Epithelial cell of proximal tubule (primary cell): ENCODE measurements around the gene PPP1R3E. TPM values are rescaled to one million over a fixed set of nuclear protein-coding genes. Genes with fewer than 3 reads are reported as not detected.

Experiments
- DNase-seq: peaks from one replicate; pipeline ENCODE4 v3.0.0-alpha.2; 2011; ENCODE audit warnings: low read depth
- H3K4me3 ChIP-seq: 2 replicates; pipeline ENCODE4 v1.5.1; 2011; ENCODE audit warnings: low read depth, mild to moderate bottlenecking, low read length
- total RNA-seq: library from RNA; depleted of rRNA; stranded (reverse); fragments of >200 nt; gene quantifications from 2 replicates; pipeline ENCODE4 v1.2.3, GENCODE V29; 2015
- TF ChIP-seq, protein P1 (sequence below): conservative IDR thresholded peaks from 2 replicates; pipeline ENCODE4 v1.5.1; 2012; ENCODE audit warnings: low read depth, mild to moderate bottlenecking, low read length

PPP1R3E gene
- total RNA-seq, 1 donor from 2014 or later: 1.6 TPM

DNA sequence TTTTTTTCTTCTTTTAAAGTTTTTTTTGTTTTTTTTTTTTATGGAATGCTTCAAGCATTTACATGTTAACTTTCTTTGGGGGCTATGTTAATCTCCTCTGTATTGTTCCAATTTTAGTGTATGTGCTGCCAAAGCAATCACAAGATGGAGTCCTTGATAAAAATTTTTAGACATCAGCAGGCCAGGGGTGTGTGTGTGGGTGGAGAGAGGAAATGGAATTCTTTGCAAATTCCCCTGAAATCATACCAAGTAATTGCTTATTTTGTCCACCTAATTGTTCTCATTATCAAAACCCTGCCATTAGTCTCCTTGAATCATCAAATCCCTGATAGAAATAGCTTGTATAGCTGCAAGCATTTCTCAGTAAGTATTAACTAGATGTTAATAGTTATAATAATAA lies 43.2 kb downstream of the PPP1R3E start:
- no peak for DNase-seq
- H3K4me3 ChIP-seq: no peak overlapping the region
- TF ChIP-seq, protein P1, sequence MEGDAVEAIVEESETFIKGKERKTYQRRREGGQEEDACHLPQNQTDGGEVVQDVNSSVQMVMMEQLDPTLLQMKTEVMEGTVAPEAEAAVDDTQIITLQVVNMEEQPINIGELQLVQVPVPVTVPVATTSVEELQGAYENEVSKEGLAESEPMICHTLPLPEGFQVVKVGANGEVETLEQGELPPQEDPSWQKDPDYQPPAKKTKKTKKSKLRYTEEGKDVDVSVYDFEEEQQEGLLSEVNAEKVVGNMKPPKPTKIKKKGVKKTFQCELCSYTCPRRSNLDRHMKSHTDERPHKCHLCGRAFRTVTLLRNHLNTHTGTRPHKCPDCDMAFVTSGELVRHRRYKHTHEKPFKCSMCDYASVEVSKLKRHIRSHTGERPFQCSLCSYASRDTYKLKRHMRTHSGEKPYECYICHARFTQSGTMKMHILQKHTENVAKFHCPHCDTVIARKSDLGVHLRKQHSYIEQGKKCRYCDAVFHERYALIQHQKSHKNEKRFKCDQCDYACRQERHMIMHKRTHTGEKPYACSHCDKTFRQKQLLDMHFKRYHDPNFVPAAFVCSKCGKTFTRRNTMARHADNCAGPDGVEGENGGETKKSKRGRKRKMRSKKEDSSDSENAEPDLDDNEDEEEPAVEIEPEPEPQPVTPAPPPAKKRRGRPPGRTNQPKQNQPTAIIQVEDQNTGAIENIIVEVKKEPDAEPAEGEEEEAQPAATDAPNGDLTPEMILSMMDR: no peak

DNA sequence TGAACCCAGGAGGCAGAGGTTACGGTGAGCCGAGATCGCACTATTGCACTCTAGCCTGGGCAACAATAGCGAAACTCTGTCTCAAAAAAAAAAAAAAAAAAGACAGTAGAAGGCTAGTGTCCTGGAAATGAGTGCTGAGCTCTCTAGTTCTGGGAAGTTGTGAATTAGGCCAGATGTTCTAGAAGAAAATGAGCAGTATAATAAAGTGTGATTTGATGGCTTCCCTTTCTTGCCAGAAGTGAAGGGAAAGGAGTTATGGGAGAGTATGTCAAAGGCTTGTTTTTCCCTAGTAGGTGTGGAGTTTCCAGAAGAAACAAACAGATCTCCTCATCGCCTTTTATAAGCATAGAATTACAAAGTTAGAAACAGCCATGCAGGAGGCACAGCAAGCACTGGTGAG lies 44.4 kb downstream of the PPP1R3E start:
- no peak overlapping the region for H3K4me3 ChIP-seq
- DNase-seq: no peak
- TF ChIP-seq, protein P1: no peak

DNA sequence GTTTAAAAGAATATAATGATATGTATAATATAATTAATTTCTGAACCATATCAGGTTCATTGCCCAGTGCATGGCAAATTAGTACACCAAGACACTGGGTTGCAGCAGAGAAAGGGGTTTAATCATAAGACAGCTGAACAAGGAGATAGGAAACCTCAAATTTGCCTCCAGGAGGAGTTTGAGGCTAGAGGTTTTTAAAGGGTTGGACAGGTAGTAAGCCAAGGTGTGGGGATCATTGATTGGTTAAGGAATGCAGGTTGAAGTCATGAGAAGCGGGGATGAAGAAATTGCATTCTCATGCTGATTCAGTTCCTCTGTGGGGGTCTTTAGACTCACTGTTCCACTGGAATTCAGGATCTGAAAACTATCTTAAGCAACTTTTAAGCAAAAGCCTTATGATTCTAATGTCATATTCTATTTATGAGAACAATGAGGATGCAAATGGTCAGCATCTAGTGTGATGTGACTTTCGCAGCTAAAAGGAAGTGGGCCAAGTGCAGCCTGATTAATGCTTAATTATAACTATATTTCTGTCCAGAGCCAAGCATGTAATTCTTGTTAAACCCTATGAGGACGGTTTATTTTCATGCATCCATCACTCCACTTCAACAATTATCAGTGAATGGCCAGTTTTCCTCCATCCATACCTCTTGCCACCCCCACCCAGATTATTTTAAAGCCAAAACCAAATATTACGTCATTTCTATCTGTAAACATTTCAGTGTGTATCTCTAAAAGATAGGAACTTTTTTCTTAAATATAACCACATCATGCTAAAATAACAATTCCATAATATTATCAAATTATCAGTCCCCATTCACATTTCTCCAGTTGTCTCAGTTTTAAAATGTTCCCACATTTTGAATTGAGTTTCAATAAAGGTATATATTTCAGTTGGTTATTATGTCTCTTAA lies 50.0 kb downstream of the PPP1R3E start:
- no peak overlapping the region for H3K4me3 ChIP-seq
- TF ChIP-seq, protein P1: no peak
- no peak for DNase-seq

DNA sequence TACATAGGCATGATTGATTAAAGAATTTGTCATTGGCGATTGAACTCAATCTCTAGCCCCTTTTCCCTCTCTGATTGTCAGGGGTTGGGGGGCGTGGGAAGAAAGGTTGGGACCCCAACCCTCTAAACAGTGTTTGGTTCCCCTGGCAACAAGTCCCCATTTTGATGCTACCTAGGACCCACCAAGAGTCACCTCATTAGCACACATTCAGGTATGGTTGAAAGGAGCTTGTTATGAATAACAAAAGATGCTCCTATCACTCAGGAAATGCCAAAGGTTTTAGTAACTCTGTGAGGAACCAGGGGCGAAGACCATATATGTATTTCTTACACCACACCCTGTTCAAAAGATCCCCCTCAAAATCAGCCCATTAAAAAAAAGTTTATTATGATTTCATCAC lies 50.7 kb downstream of the PPP1R3E start:
- TF ChIP-seq, protein P1: no peak
- DNase-seq: no peak
- H3K4me3 ChIP-seq: no peak overlapping the region

DNA sequence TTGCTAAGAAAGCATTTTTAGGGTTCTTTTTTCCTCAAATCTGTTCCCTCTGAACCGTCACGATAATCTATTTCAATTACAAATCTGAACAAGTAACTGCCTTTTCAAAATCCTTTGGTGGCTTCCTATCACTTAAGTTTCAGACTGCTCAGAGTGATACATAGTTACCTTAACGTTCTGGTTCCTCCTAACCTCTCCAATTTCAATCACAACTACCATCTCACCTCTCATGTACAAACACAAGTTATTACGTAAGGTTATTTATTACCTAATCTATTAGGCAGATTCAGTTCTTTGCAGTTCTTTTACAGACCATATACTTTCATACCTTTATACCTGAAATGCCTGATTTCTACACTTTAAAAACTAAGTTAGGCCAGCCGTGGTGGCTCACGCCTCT lies 52.8 kb downstream of the PPP1R3E start:
- no peak for DNase-seq
- TF ChIP-seq, protein P1: no peak
- H3K4me3 ChIP-seq: no peak overlapping the region

DNA sequence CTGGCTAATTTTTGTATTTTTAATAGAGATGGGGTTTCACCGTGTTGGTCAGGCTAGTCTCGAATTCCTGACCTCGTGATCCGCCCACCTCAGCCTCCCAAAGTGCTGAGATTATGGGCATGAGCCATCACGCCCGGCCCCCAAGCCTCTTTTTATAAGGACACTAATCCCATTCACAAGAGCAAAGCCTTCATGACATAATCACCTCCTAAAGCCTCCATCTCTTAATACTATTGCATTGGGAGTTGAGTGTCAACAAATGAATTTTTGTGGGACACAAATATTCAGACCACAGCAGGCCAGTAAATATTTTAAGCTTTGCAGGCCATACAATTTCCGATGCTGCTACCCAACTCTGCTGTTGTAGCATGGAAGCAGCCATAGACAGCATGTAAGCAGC lies 54.1 kb downstream of the PPP1R3E start:
- TF ChIP-seq, protein P1: no peak
- no peak overlapping the region for H3K4me3 ChIP-seq
- no peak for DNase-seq

Other genes starting within 250 kb of the PPP1R3E start
- 11.1 and 17.7 TPM in 2 replicates for gene CDH24, start 245.3 kb downstream of the PPP1R3E start, total RNA-seq
- 84.1 and 85.2 TPM in 2 replicates for gene ACIN1, start 207.7 kb downstream of the PPP1R3E start, total RNA-seq
- 27.3 and 53.8 TPM in 2 replicates for gene C14orf119, start 207.4 kb downstream of the PPP1R3E start, total RNA-seq
- not detected in 2 replicates for gene CIROP, start 197.9 kb downstream of the PPP1R3E start, total RNA-seq
- gene CEBPE, start 183.6 kb downstream of the PPP1R3E start, total RNA-seq: not detected in 2 replicates
- gene SLC7A8, start 119.2 kb downstream of the PPP1R3E start, total RNA-seq: 1.4 and 3.3 TPM in 2 replicates
- gene RNF212B, start 64.9 kb downstream of the PPP1R3E start, total RNA-seq: not detected in 2 replicates
- gene HOMEZ, start 16.7 kb downstream of the PPP1R3E start, total RNA-seq: 10.4 and 11.6 TPM in 2 replicates
- gene BCL2L2, start 4.0 kb upstream of the PPP1R3E start, total RNA-seq: 10.7 and 13.3 TPM in 2 replicates
- 62.2 and 79.9 TPM in 2 replicates for gene PABPN1, start 18.6 kb upstream of the PPP1R3E start, total RNA-seq
- 4.3 and 7.3 TPM in 2 replicates for gene SLC22A17, start 50.0 kb upstream of the PPP1R3E start, total RNA-seq
- 5.0 and 15.2 TPM in 2 replicates for gene EFS, start 62.3 kb upstream of the PPP1R3E start, total RNA-seq
- gene IL25, start 70.0 kb upstream of the PPP1R3E start, total RNA-seq: not detected in 2 replicates
- not detected in 2 replicates for gene CMTM5, start 74.2 kb upstream of the PPP1R3E start, total RNA-seq
- gene MYH6, start 105.4 kb upstream of the PPP1R3E start, total RNA-seq: not detected in 2 replicates
- not detected in 2 replicates for gene MYH7, start 132.8 kb upstream of the PPP1R3E start, total RNA-seq
- gene NGDN, start 166.8 kb upstream of the PPP1R3E start, total RNA-seq: 41.3 and 41.4 TPM in 2 replicates
- gene ZFHX2, start 248.9 kb upstream of the PPP1R3E start, total RNA-seq: 0.58 and 0.81 TPM in 2 replicates